ENCODE measurements around the gene GABBR2. TPM values are rescaled to one million over a fixed set of nuclear protein-coding genes. Genes with fewer than 3 reads are reported as not detected.

GABBR2 gene
- total RNA-seq, 2 donors from 2014 or later, result not detected

DNA sequence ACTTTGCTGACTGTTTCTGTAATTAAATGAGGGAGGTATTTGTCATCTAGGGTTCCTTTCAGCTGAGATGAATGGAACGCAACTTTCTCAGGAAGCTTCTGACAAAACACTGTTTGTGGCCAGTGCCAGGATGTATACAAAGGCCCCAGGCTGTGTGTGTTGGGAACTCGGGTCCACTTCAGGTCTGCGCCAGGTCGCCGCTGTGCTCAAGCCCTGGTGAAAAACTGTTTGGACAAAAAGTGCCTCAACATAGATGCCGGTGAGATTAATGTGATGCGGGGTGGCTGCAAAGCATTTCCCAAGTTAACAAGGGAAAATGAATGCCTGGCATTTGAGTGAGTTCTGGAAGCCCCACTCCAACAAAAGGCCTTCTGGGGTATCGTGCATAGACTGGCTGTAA lies 156.4 kb downstream of the GABBR2 start:
- no peaks in the 10 kb centered on the region for H3K9me3 ChIP-seq
- no peaks in the 10 kb centered on the region for H3K27me3 ChIP-seq
- 63 to 72% methylated on average over 8 of the region's 8 CpGs for WGBS, 2 donors
- intact Hi-C loops (cut with DNase I), result no loop called here
- no peak overlapping the region for H3K4me3 ChIP-seq
- no peaks in the 10 kb centered on the region for H3K36me3 ChIP-seq (replicated peaks in 1 of 2; ENCODE audit: insufficient read depth in 1 of 2, low read depth in 2 of 2)
- H3K27ac ChIP-seq, result no peak overlapping the region
- no peaks in the 10 kb centered on the region for H3K4me1 ChIP-seq
- no peak for DNase-seq
- ATAC-seq, result no peak
- no peak for TF ChIP-seq POLR2A (IDR thresholded peaks at IDR 0.05)
- TF ChIP-seq, protein P1, sequence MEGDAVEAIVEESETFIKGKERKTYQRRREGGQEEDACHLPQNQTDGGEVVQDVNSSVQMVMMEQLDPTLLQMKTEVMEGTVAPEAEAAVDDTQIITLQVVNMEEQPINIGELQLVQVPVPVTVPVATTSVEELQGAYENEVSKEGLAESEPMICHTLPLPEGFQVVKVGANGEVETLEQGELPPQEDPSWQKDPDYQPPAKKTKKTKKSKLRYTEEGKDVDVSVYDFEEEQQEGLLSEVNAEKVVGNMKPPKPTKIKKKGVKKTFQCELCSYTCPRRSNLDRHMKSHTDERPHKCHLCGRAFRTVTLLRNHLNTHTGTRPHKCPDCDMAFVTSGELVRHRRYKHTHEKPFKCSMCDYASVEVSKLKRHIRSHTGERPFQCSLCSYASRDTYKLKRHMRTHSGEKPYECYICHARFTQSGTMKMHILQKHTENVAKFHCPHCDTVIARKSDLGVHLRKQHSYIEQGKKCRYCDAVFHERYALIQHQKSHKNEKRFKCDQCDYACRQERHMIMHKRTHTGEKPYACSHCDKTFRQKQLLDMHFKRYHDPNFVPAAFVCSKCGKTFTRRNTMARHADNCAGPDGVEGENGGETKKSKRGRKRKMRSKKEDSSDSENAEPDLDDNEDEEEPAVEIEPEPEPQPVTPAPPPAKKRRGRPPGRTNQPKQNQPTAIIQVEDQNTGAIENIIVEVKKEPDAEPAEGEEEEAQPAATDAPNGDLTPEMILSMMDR (IDR thresholded peaks at IDR 0.05), result no peak

DNA sequence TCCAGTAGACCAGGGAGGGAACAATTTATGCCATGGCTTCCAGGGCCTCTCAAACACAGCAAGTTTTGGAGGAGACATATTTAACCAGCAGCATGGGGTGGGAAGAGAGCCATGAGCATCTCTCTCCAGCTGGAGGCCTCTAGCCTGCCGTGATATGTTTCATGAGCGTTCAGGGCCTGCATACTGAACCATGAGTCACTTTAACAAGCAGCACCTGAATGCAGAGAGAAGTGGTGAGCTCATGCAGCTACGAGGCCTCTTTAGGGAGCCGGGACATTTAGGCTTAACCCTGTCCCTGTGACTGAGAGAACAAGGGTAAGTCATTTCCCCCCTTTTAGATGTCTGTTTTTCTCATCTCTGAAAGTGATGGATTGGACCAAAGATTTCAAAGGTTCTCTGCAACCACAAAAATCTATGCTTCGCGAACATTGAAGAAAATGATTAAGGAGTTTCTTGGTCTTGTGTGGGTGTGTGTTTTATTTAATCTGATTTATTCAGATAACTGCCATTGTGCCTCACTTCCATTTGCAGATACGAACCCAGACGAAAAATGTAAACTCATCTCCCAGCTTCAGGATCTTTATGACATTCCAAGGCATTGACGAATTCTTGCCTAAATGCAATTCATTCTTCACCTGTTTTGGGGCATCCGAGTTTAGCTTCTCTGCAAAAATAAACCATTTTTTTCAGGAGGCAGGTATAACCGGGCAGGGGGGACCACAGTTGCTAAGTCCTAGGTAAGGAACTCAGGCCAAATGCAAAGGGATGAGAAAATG lies 157.0 kb downstream of the GABBR2 start:
- DNase-seq, result no peak
- Histone ChIP-seq H3K9me3 (no peaks in the 10 kb centered on the region), H3K36me3 (replicated peaks in 1 of 2; ENCODE audit: insufficient read depth in 1 of 2, low read depth in 2 of 2) (no peaks in the 10 kb centered on the region), H3K4me1 (no peaks in the 10 kb centered on the region), H3K4me3 (no peak overlapping the region), H3K27me3 (no peaks in the 10 kb centered on the region), H3K27ac (no peak overlapping the region)
- WGBS, 2 donors, result 78 to 79% methylated on average over 11 of the region's 11 CpGs
- no peak for ATAC-seq
- TF ChIP-seq, protein P1 (IDR thresholded peaks at IDR 0.05), result no peak
- no peak for TF ChIP-seq POLR2A (IDR thresholded peaks at IDR 0.05)
- intact Hi-C loops (cut with DNase I), result no loop called here

DNA sequence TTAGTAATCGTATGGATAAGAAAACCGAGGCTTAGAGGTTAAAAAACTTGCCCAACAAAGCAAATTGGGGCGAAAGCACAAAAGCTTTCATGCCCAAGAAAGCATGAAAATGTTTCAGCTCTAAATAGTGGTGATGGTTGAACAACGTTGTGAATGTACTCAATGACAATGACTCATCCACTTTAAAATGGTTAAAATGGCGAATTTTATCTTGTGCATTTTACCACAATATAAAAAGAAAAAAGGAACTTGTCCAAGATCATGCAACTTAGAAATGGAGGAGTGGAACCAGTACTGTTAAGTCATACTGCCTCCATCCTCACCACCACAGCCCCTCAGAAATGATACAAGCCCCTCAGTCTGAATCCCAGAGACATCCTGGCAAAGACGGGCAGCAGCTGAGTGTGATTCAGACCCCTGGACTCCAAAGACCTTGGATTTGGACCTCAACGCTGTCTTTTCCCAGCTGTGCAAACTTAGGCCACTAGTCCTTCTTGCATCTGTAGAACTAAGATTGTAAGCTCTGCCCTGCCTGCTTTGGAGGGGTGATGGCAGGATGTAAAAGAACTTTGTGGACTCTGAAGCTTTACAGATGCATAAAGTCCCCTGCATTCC lies 158.4 kb downstream of the GABBR2 start:
- TF ChIP-seq, protein P1 (IDR thresholded peaks at IDR 0.05), result no peak
- no peak for TF ChIP-seq POLR2A (IDR thresholded peaks at IDR 0.05)
- no peaks in the 10 kb centered on the region for H3K27me3 ChIP-seq
- intact Hi-C loops (cut with DNase I), result no loop called here
- H3K27ac ChIP-seq, result no peak overlapping the region
- no peak overlapping the region for H3K4me3 ChIP-seq
- no peaks in the 10 kb centered on the region for H3K36me3 ChIP-seq (replicated peaks in 1 of 2; ENCODE audit: insufficient read depth in 1 of 2, low read depth in 2 of 2)
- ATAC-seq (no peak), DNase-seq (no peak)
- 66 to 76% methylated on average over 7 of the region's 7 CpGs for WGBS, 2 donors
- no peaks in the 10 kb centered on the region for H3K9me3 ChIP-seq
- no peaks in the 10 kb centered on the region for H3K4me1 ChIP-seq

DNA sequence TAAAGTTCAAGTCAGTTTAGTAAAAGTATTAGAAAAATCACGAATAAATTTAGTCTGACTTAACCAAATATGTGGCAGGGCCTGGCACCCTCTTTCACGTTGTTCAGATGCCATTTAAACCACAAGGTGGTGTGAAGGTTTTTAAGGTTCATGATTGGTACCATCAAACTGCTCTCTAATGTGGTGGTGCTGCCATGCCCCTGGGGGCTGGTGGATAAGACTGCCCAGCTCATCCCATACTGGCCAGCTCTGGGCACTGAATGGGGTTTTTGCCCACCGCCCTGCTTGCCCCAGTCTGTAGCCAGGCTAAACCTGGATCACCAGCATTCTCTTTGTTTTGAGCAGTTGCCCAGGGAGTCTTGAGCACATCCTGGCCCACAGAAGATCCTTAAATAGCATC lies 159.3 kb downstream of the GABBR2 start:
- H3K27ac ChIP-seq, result no peak overlapping the region
- DNase-seq, result no peak
- TF ChIP-seq POLR2A (IDR thresholded peaks at IDR 0.05), result no peak
- TF ChIP-seq, protein P1 (IDR thresholded peaks at IDR 0.05), result no peak
- H3K36me3 ChIP-seq (replicated peaks in 1 of 2; ENCODE audit: insufficient read depth in 1 of 2, low read depth in 2 of 2), result no peaks in the 10 kb centered on the region
- no peak overlapping the region for H3K4me3 ChIP-seq
- 69 to 76% methylated on average over 2 to 3 of the region's 3 CpGs for WGBS, 2 donors
- no peak for ATAC-seq
- no peaks in the 10 kb centered on the region for H3K9me3 ChIP-seq
- H3K27me3 ChIP-seq, result no peaks in the 10 kb centered on the region
- intact Hi-C loops (cut with DNase I), result no loop called here
- no peaks in the 10 kb centered on the region for H3K4me1 ChIP-seq
